Measurements from ENCODE around the gene AGBL4. TPM values are rescaled to one million over a fixed set of nuclear protein-coding genes. Genes with fewer than 3 reads are reported as not detected.

AGBL4 gene
- polyA plus RNA-seq, 1 donor (not counting 4 experiments of a cell fraction or from before 2014, with no cell fraction given): not detected

- TF ChIP-seq EZH2 (IDR thresholded peaks at IDR 0.05; ENCODE audit: low read length) (no peak), CTCF (optimal IDR thresholded peaks at IDR 0.05 in 1 of 3, IDR thresholded peaks at IDR 0.05 in 1 of 3, conservative IDR thresholded peaks at IDR 0.05 in 1 of 3; ENCODE audit: extremely low read depth in 1 of 3, insufficient read depth in 2 of 3, low read length in 3 of 3) (no peak)
- no peak for DNase-seq (ENCODE audit: low read depth, low spot score)
- Histone ChIP-seq H3K4me2 (ENCODE audit: control insufficient read depth, extremely low read depth, insufficient read depth, low read depth, low read length) (no peak overlapping the region), H2AFZ (ENCODE audit: control insufficient read depth, low read length) (no peak overlapping the region), H3K9ac (ENCODE audit: control insufficient read depth, extremely low read depth, insufficient read depth, low read length) (no peak overlapping the region), H3K4me1 (ENCODE audit: control insufficient read depth, extremely low read depth, insufficient read depth, low read length) (no peaks in the 10 kb centered on the region), H3K9me1 (ENCODE audit: control insufficient read depth, extremely low read depth, insufficient read depth, low read length) (no peaks in the 10 kb centered on the region), H3K27ac (ENCODE audit: control insufficient read depth, insufficient read depth, low read length) (no peak overlapping the region), H3K9me3 (ENCODE audit: control insufficient read depth, low read depth, low read length) (no peaks in the 10 kb centered on the region), H3K4me3 (ENCODE audit: control insufficient read depth in 2 of 3, extremely low read depth in 1 of 3, insufficient read depth in 2 of 3, low read depth in 1 of 3, low read length in 3 of 3) (no peak overlapping the region), H4K20me1 (ENCODE audit: control insufficient read depth, extremely low read depth, insufficient read depth, low read length) (no peaks in the 10 kb centered on the region), H3K79me2 (ENCODE audit: control insufficient read depth, insufficient read depth, low read length) (no peaks in the 10 kb centered on the region), H3K36me3 (ENCODE audit: control insufficient read depth in 2 of 2, extremely low read depth in 1 of 2, insufficient read depth in 2 of 2, low read length in 2 of 2) (no peaks in the 10 kb centered on the region), H3K27me3 (ENCODE audit: control insufficient read depth, extremely low read depth, insufficient read depth, low read length) (no peaks in the 10 kb centered on the region)
- no peak for FAIRE-seq
- dilution Hi-C loops (cut with MboI; ENCODE audit: extremely low pct_ligation_motif_present, low sequenced_read_pairs): no loop called here
Observed at GRCh38 chr1:48820491-48820890, 1203.3 kb downstream of the AGBL4 start.

GRCh38 chr1:48817505-48818114 is 1206.1 kb downstream of the AGBL4 start:
- DNase-seq (ENCODE audit: low read depth, low spot score) (no peak), FAIRE-seq (peak; percentile 85)
- Histone ChIP-seq H3K4me3 (ENCODE audit: control insufficient read depth in 2 of 3, extremely low read depth in 1 of 3, insufficient read depth in 2 of 3, low read depth in 1 of 3, low read length in 3 of 3) (no peak overlapping the region), H2AFZ (ENCODE audit: control insufficient read depth, low read length) (no peak overlapping the region), H3K27me3 (ENCODE audit: control insufficient read depth, extremely low read depth, insufficient read depth, low read length) (no peaks in the 10 kb centered on the region), H3K4me1 (ENCODE audit: control insufficient read depth, extremely low read depth, insufficient read depth, low read length) (no peaks in the 10 kb centered on the region), H3K4me2 (ENCODE audit: control insufficient read depth, extremely low read depth, insufficient read depth, low read depth, low read length) (no peak overlapping the region), H3K9me1 (ENCODE audit: control insufficient read depth, extremely low read depth, insufficient read depth, low read length) (no peaks in the 10 kb centered on the region), H3K27ac (ENCODE audit: control insufficient read depth, insufficient read depth, low read length) (no peak overlapping the region), H3K9me3 (ENCODE audit: control insufficient read depth, low read depth, low read length) (no peaks in the 10 kb centered on the region), H3K9ac (ENCODE audit: control insufficient read depth, extremely low read depth, insufficient read depth, low read length) (no peak overlapping the region), H3K36me3 (ENCODE audit: control insufficient read depth in 2 of 2, extremely low read depth in 1 of 2, insufficient read depth in 2 of 2, low read length in 2 of 2) (no peaks in the 10 kb centered on the region), H3K79me2 (ENCODE audit: control insufficient read depth, insufficient read depth, low read length) (no peaks in the 10 kb centered on the region), H4K20me1 (ENCODE audit: control insufficient read depth, extremely low read depth, insufficient read depth, low read length) (no peaks in the 10 kb centered on the region)
- peak; percentile 86 to 95 (median 92) for TF ChIP-seq CTCF (optimal IDR thresholded peaks at IDR 0.05 in 1 of 3, IDR thresholded peaks at IDR 0.05 in 1 of 3, conservative IDR thresholded peaks at IDR 0.05 in 1 of 3; ENCODE audit: extremely low read depth in 1 of 3, insufficient read depth in 2 of 3, low read length in 3 of 3)
- no peak for TF ChIP-seq EZH2 (IDR thresholded peaks at IDR 0.05; ENCODE audit: low read length)
- dilution Hi-C loops (cut with MboI; ENCODE audit: extremely low pct_ligation_motif_present, low sequenced_read_pairs): no loop called here

Measured in keratinocyte (primary cell).